ENCODE results near the gene ANO4. TPM values are rescaled to one million over a fixed set of nuclear protein-coding genes. Genes with fewer than 3 reads are reported as not detected.

ANO4 gene
- total and polyA plus RNA-seq, 2 donors (not counting 1 experiment from before 2014, with no cell fraction given) = not detected

- H3K79me2 ChIP-seq (ENCODE audit: control insufficient read depth, insufficient read depth, low read length) = no peaks in the 10 kb centered on the region
- ATAC-seq (ENCODE audit: low read depth) (no peak), DNase-seq (no peak)
- Mint-ChIP-seq H3K27me3 (no peaks in the 10 kb centered on the region), H3K27ac (no peak overlapping the region), H3K9me3 (ENCODE audit: insufficient read depth) (no peaks in the 10 kb centered on the region), H3K4me1 (no peaks in the 10 kb centered on the region), H3K4me3 (no peak overlapping the region)
- intact Hi-C loops (cut with micrococcal nuclease) = no loop called here
- peaks cover 0 to 2% (median 0%) of the 10 kb centered on the region in 4 experiments for H3K27me3 ChIP-seq (replicated peaks in 1 of 4; ENCODE audit: control extremely low read depth in 1 of 4, control insufficient read depth in 3 of 4, insufficient read depth in 4 of 4, low read length in 3 of 4)
- ChIA-PET POLR2A (no interaction called here), CTCF (no interaction called here)
- no peak overlapping the region for H2AFZ ChIP-seq (ENCODE audit: insufficient read depth, low read depth, low read length, poor library complexity, severe bottlenecking)
- H3K9me3 ChIP-seq (ENCODE audit: control extremely low read depth in 1 of 3, control insufficient read depth in 2 of 3, insufficient read depth in 1 of 3, low read length in 2 of 3) = peaks cover 0 to 6% (median 0%) of the 10 kb centered on the region in 3 donors
- no peaks in the 10 kb centered on the region for H4K20me1 ChIP-seq (ENCODE audit: control insufficient read depth, insufficient read depth, low read length, poor library complexity, severe bottlenecking)
- H3K27ac ChIP-seq (ENCODE audit: low read length in 2 of 2) = no peak overlapping the region
- H3K9ac ChIP-seq (ENCODE audit: low read length) = no peak overlapping the region
- H3K4me2 ChIP-seq (replicated peaks; ENCODE audit: low read depth, low read length, poor library complexity, severe bottlenecking) = no peak overlapping the region
- no peaks in the 10 kb centered on the region for H3K36me3 ChIP-seq (replicated peaks in 1 of 2; ENCODE audit: control extremely low read depth in 1 of 2, control insufficient read depth in 1 of 2, extremely low read depth in 1 of 2, insufficient read depth in 2 of 2, low read length in 1 of 2)
- no peaks in the 10 kb centered on the region for H3K4me1 ChIP-seq (ENCODE audit: control insufficient read depth in 2 of 2, insufficient read depth in 2 of 2, low read length in 2 of 2)
- TF ChIP-seq EZH2 (IDR thresholded peaks at IDR 0.05; ENCODE audit: borderline replicate concordance, insufficient read depth, low read depth, low read length, poor library complexity, severe bottlenecking) = no peak
- TF ChIP-seq CTCF (IDR thresholded peaks at IDR 0.05) = no peak
- H3K4me3 ChIP-seq (ENCODE audit: control extremely low read depth in 1 of 5, extremely low read depth in 1 of 5, insufficient read depth in 1 of 5, low read depth in 2 of 5, low read length in 4 of 5) = no peak overlapping the region
- WGBS (ENCODE audit: insufficient coverage) = 94% methylated on average over 6 of the region's 7 CpGs
Measured at GRCh38 chr12:101173197-101173749, 378.7 kb downstream of the ANO4 start.

GRCh38 chr12:101174541-101174940, 380.0 kb downstream of the ANO4 start:
- Histone ChIP-seq H3K4me2 (replicated peaks; ENCODE audit: low read depth, low read length, poor library complexity, severe bottlenecking) (no peak overlapping the region), H3K27me3 (replicated peaks in 1 of 4; ENCODE audit: control extremely low read depth in 1 of 4, control insufficient read depth in 3 of 4, insufficient read depth in 4 of 4, low read length in 3 of 4) (peaks cover 0 to 2% (median 0%) of the 10 kb centered on the region in 4 experiments), H3K27ac (ENCODE audit: low read length in 2 of 2) (no peak overlapping the region), H3K36me3 (replicated peaks in 1 of 2; ENCODE audit: control extremely low read depth in 1 of 2, control insufficient read depth in 1 of 2, extremely low read depth in 1 of 2, insufficient read depth in 2 of 2, low read length in 1 of 2) (no peaks in the 10 kb centered on the region), H3K4me1 (ENCODE audit: control insufficient read depth in 2 of 2, insufficient read depth in 2 of 2, low read length in 2 of 2) (no peaks in the 10 kb centered on the region), H3K9me3 (ENCODE audit: control extremely low read depth in 1 of 3, control insufficient read depth in 2 of 3, insufficient read depth in 1 of 3, low read length in 2 of 3) (peaks cover 0 to 6% (median 0%) of the 10 kb centered on the region in 3 donors), H3K4me3 (ENCODE audit: control extremely low read depth in 1 of 5, extremely low read depth in 1 of 5, insufficient read depth in 1 of 5, low read depth in 2 of 5, low read length in 4 of 5) (no peak overlapping the region), H3K79me2 (ENCODE audit: control insufficient read depth, insufficient read depth, low read length) (no peaks in the 10 kb centered on the region), H3K9ac (ENCODE audit: low read length) (no peak overlapping the region), H2AFZ (ENCODE audit: insufficient read depth, low read depth, low read length, poor library complexity, severe bottlenecking) (no peak overlapping the region), H4K20me1 (ENCODE audit: control insufficient read depth, insufficient read depth, low read length, poor library complexity, severe bottlenecking) (no peaks in the 10 kb centered on the region)
- ChIA-PET CTCF (no interaction called here), POLR2A (no interaction called here)
- Mint-ChIP-seq H3K9me3 (ENCODE audit: insufficient read depth) (no peaks in the 10 kb centered on the region), H3K27me3 (no peaks in the 10 kb centered on the region), H3K4me3 (no peak overlapping the region), H3K4me1 (no peaks in the 10 kb centered on the region), H3K27ac (no peak overlapping the region)
- no CpG with 5 or more reads among the region's 3 CpGs for WGBS (ENCODE audit: insufficient coverage)
- no peak for DNase-seq
- no peak for ATAC-seq (ENCODE audit: low read depth)
- TF ChIP-seq CTCF (IDR thresholded peaks at IDR 0.05) = no peak
- no peak for TF ChIP-seq EZH2 (IDR thresholded peaks at IDR 0.05; ENCODE audit: borderline replicate concordance, insufficient read depth, low read depth, low read length, poor library complexity, severe bottlenecking)
- intact Hi-C loops (cut with micrococcal nuclease) = no loop called here

Other genes starting within 250 kb of the ANO4 start
- 0.10 and 0.29 TPM in 2 replicates for gene GAS2L3, start 221.1 kb upstream of the ANO4 start, total RNA-seq
- gene GAS2L3, start 221.1 kb upstream of the ANO4 start, polyA plus RNA-seq = not detected in 2 replicates

All from B cell (primary cell).